Measurements from ENCODE around the gene MRGPRG.

DNA sequence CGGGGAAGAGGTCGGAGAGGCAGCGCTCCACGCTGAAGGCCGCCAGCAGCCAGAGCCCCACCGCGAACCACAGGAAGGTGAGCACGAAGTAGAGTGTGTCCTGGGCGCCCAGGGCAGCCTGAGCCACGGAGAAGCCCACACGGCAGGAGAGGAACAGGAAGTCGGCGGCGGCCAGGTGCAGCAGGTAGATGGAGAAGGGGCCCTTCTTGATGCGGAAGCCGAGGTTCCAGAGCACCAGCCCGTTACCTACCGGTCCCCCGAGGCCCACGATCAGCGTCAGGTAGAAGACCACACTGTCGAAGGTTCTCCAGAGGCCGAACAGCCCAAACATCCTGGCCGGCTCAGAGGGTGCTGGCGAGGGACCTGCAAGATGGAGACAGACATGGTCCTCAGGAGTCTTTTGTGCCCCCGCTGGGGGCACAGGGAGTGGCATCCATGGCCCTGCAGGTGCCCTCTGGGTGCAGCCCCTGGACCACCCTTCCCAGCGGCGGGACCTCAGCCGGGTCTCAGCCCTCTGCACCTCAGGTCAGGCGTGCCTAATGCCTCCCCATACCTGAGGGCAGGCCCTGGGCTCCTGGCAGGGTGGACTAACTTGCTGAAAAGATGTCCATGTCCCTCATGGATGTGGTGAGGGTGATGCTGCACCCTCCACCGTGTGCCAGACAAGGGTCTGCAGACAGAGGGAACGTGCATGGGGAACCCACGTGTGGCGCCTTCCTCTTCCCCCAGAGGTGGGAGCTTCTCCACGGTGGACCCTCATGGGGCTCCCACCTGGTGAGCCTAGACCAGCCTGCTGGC, at the start of gene MRGPRG:
- TF ChIP-seq, protein P1, sequence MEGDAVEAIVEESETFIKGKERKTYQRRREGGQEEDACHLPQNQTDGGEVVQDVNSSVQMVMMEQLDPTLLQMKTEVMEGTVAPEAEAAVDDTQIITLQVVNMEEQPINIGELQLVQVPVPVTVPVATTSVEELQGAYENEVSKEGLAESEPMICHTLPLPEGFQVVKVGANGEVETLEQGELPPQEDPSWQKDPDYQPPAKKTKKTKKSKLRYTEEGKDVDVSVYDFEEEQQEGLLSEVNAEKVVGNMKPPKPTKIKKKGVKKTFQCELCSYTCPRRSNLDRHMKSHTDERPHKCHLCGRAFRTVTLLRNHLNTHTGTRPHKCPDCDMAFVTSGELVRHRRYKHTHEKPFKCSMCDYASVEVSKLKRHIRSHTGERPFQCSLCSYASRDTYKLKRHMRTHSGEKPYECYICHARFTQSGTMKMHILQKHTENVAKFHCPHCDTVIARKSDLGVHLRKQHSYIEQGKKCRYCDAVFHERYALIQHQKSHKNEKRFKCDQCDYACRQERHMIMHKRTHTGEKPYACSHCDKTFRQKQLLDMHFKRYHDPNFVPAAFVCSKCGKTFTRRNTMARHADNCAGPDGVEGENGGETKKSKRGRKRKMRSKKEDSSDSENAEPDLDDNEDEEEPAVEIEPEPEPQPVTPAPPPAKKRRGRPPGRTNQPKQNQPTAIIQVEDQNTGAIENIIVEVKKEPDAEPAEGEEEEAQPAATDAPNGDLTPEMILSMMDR (conservative IDR thresholded peaks at IDR 0.05; ENCODE audit: low read length): no peak
- TF ChIP-seq EZH2phosphoT487 (IDR thresholded peaks at IDR 0.05; ENCODE audit: borderline replicate concordance, low read depth, low read length): no peak
